Posterior cingulate gyrus (tissue), 11 donors: ENCODE data around the gene TUBGCP3.

ENCODE experiments used
- DNase-seq, 10 donors: peaks; one replicate each; pipeline versions ENCODE4 v3.0.0 to v3.0.0-alpha.2; 2020 to 2021; ENCODE audit warnings: mixed read lengths in 3 of 10
- intact Hi-C: fragments of 100-400 bp; cut with DNase I; formaldehyde crosslinking; loops from one replicate; pipeline ENCODE4 v1.15.1; 2023

The TUBGCP3 gene

DNA sequence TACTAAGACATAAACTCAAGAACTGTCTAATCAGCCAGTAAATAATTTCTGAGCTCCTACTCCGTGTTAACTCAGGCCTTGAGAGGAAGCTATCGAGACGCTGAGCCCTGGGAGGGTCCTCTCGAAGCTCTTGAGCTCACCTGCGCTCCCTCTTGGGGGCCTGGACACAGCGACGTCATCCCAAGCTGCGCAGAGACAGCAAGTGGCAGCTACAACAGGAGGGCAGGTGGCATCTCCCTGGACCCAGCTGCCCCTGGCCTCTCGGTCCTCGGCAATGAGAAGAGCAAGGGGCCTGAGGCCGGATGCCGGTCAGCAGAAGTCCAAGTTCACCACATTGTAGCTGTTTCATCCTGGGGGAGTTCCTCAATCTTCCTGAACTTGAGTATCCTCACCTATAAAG, 30.5 kb upstream of the TUBGCP3 start:
- intact Hi-C loops = no loop called here
- DNase-seq = no peak

DNA sequence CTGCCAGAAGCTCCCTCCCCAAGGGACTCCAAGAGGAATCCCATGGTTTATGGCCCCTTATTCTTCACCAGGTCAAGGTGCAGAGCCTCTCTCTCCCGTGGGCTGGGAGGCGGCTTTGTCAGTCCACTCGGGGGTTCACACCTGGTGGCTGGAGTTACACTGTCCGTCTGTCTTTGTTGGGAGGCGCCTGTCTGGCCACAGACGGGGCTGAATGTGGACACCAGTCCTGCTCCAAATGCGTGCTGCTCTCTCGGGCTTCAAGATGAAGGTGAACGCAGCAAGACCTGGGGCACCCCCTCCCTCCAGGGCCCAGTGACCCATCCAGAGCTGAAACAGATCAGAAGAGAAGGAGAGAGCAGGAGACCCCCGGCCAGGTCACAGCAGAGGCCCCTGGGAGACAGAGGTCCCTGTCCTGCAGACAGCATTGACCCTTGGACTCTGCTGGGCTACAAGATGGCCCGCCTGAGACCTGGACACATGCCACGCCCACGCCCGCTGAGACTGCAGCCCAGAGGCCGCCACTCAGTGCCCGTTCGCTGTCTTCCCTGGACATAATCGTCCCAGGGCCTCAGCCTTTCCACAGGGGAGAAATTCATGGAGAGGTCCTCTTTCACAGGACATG, 29.9 kb upstream of the TUBGCP3 start:
- DNase-seq = no peak
- intact Hi-C loops = loop anchor here (1.0 kb wide), 1 partner anchor 256 kb away; no protein-coding TSS in a partner anchor

DNA sequence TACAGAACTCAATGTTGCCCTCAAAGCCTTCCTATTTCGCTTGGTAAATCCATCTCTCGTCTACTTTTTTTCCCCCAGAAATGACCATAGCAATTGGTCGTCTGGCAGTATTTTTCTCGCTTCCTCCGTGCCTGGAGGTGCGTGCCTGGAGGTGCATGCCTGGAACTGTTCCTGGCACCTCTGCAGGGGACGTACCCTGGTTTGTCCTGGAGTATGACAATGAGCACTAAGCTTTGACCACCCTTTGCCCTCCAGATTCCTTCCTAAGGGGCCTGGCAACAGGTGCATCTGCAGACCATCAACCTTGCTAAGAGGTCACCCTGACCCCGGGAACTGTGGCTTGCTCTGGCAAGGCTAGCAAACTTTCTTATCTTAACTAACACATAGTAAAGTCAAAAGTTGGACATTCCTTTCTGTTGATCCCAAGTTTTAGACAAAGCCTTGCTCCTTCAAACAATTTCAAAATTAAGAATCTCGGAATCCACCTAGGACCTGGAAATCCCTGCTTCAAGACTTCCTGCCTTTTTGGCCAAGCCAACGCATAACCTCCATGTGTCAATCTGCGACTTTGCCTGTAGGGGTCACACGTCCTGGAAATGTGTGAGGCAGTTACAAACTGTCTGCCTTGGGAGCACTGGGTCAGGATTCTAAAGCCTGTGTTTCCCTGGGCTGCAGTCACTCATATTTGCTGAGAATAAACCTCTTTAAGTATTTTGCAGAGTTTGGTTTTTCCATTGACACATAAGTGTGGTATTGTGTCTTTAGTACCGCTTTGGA, 28.8 kb upstream of the TUBGCP3 start:
- DNase-seq = no peak
- intact Hi-C loops = loop anchor here (1.0 kb wide), 1 partner anchor 258 kb away; no protein-coding TSS in a partner anchor

DNA sequence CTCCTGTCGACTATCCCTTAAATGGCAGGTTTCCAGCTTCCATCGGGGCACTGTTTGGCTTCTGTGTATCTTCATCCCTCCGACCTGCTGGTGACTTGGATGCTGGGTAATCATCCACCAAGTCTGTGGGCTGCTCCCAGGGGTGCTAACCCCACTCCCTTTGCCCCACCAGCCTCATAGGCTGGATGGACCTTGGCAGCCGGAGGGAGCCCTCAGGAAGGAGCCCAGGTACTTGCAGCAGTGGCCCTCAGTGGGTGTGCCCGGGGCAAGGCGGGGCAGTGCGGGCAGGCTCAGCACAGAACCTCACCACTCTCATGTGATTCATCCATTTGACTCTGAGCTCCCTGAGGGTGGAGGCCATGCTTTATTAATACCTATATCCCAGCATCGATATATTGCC, 27.4 kb upstream of the TUBGCP3 start:
- intact Hi-C loops = no loop called here
- no peak for DNase-seq

DNA sequence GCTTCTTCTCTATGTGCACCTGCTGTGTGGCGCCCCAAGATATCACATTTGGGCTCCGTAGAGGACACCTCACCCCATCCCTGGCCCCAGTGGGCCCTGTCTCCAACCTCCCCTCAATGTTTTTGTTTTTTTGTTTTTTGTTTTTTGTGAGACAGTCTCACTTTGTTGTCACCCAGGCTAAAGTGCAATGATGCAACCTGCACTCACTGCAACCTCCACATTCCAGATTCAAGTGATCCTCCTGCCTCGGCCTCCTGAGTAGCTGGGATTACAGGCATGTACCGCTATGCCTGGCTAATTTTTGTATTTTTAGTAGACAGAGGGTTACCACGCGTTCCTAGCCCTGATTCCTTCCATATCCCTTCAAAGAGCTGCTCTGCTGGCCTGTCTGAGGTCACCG, 26.9 kb upstream of the TUBGCP3 start:
- intact Hi-C loops = no loop called here
- DNase-seq = no peak

DNA sequence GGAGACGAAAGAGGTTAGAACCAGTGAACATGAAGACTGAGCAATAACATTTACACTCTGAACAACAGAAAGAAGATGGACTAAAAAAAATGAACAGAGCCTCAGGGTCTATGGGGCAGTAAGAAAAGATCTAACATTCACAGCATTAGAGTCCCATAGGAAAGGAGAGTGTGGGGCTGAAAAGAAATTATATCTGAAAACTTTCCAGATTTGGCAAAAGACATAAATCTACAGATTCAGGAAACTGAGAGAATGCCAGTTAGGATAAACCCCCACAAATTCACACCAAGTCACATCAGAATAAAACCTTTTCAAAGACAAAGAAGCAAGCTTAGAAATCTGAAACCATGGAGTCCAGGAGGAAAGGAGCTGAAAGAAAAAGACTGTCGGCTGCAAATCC, 20.3 kb upstream of the TUBGCP3 start:
- intact Hi-C loops = loop anchor here (5.0 to 10.0 kb wide), 3 partner anchors 87 to 1131 kb away; partner anchors contain the start of gene ATP11A
- DNase-seq = no peak

DNA sequence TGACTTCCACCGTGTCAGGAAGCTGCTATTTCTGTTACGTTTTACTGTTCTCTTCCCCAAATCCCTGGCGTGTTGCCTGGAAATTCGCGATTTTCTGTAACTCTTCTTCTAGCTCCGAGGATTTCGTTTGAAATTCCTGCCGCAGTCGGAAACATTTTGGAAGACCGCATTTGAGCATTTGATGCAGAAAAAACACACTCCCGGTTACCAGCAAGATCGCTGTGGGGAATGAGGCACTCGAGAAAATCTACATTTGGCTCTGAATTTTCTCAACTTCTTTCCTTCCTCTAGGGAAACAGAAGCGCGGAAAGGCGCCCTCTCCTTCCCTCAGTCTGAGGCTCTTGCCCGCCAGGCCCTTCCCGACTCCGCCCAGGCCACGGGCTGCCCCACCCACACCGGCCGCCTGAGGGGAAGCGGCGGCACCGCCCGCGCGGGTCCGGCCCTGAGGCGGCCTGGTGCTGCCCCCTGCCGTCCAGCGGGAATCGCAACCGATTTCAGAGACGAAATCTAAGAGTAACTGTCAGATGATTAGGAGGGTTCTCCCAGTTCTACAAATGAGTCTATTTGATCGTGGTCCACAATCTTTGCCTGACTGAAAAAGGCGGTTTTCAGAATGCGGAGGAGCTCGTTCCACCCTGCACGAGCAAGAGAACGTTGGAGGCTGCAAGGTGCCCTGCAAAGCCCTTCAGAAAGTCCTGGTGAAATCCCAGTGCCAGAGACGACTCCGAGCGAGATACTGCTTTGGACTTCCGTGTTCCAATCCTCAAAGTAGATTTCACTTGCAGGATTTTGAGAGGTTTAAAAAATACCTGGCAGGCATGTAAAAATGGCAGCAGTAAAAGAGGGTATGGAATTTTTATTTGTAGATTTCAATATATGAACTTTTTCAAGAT, 18.4 kb upstream of the TUBGCP3 start:
- DNase-seq = peak; percentile 82 to 99 (median 93)
- intact Hi-C loops = loop anchor here (5.0 to 10.0 kb wide), 3 partner anchors 88 to 1129 kb away; partner anchors contain the start of gene ATP11A

DNA sequence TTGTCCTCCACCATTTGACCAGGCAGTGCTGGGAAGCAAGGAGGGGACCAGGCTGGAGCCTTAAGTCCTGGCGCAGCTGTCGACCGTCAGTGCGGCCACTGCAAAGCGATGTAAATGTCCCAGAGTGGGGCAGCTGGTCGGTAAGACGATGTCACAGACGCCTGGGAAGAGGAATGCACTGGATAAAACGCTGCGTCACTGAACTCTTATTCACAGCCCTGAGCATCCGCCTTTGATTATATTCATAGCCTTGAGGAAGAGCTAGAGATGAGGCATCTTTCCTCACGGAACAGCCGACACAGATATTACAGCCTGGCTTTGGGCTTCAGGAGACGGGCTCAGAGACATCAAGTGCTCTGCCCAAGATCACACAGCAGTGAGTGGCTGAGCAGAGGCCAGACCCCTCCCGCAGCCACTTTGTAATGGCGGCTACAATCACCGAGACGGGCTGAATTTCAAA, 17.6 kb upstream of the TUBGCP3 start:
- intact Hi-C loops = loop anchor here (2.0 to 10.0 kb wide), 4 partner anchors 17 to 1128 kb away; partner anchors contain the start of genes ATP11A and TUBGCP3
- DNase-seq = no peak

DNA sequence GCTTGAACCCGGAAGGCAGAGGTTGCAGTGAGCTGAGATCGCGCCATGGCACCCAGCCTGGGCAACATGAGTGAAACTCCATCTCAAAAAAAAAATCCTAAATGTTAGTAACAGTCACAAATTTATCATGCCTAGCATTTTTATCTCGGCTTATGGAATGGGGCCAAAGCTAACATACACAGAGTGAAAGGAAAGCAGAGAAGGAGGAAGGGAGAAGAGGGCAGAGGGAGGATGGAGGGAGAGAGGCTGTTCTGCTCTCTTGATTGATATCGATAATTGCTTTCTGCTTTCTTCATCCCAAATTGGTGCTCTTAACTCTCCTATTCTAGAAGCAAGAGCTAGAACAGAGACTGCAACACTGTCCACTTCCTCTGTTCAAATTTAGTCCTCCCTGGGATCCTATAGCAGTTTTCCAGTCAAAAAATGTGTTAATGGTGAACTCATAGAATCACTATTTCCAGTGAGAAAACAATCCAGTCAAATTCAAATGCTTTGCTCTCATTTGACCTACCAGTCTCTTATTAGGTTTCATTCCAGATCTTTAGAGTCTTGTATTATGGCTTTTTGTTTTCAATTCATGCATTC, 15.8 kb upstream of the TUBGCP3 start:
- DNase-seq = no peak
- intact Hi-C loops = loop anchor here (2.0 to 10.0 kb wide), 3 partner anchors 15 to 159 kb away; partner anchors contain the start of genes ATP11A and TUBGCP3

DNA sequence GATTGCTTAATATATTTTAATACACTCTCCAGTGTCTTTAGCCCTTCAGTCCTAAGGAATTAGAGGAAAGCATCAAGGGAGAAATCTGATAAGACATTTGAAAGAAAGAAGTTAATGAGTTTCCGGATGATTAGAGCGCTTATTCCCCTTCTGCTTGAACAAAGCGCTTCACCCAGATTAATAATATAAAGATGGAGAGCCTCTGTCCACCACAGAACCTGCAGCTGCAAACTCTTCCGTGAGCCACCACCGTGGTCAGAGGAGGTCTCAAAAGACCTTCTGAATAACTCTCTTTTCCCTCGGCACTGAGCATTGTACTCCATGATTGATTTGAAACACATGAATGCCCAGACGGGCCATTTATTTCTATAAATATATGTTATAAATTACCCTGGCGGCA, 14.2 kb upstream of the TUBGCP3 start:
- DNase-seq = no peak
- intact Hi-C loops = loop anchor here (10.0 kb wide), 2 partner anchors 93 to 157 kb away; partner anchors contain the start of gene ATP11A

DNA sequence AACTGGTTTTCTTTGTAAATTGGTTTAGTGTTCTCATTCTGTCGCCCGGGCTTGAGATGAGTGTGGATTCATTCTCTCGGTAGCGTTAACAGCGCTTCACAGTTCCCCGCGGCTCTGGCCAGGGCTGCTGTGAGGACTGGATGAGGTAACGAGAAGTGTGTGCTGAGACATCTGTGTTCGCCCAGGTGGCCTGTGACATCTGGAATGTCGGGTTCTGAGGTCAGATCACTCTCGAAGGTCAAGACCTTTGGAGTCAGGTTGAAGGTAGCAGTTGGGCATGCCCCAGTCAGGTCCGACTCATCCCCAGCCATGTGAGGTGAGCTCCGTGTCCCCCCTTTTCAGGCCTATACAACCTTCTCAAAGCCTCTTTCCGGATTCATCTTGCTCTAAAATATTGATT, 13.4 kb upstream of the TUBGCP3 start:
- intact Hi-C loops = loop anchor here (10.0 kb wide), 2 partner anchors 93 to 157 kb away; partner anchors contain the start of gene ATP11A
- DNase-seq = no peak

DNA sequence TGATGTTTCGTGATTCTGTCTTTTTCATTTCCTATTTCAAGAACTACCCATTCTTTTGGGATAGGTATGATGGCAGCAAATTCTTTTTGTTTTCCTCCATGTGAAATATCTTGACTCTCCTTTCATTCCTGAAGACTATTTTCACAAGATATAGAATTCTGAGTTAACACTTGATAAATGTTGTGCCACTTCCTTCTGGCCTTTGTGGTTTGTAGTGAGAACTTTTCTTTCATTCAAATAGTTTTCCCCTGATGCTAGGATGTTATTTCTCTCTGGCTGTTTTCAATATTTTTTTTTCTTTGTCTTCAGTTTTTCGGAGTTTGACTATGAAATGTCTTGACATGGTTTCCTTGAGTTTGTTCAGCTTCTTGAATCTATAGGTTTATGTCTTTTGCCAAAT, 8.3 kb upstream of the TUBGCP3 start:
- no peak for DNase-seq
- intact Hi-C loops = no loop called here

DNA sequence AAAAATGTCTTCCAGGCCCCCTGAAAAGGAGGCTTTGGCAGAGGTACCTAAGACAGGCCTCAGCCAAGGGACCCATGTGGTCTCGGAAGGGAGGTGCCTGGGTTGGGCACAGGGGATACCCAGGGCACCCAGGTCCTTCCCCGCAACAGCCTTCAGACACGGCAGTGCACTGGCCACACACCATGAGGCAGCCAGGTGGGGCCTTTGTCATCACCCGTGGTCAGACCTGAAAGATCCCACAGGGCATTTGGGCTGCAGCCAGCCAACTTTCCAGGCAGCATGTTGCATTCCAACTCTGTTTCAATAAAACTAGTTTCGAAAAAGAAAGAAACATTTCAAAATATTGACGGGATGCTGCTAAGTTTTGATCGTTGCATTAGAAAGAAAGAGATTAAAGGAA, 4.7 kb upstream of the TUBGCP3 start:
- intact Hi-C loops = no loop called here
- no peak for DNase-seq

DNA sequence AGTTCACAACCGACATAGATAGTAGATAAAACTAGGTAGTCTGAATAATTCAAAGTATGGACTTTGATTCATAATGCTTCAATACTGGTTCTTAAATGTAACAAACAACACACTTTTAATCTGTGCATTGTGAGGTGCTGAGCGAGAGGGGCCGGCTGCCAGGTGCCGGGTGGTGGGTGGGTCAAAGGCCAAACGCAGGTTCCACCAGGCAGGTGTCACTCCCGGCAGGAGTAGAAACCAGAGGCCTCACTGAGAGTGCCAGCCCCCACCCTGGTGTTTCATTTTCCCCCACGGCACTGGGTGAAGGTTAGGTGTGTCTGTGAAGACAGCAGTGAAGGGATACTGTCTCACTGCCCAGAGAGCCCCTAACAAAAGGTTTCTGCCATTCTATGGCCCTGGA, 4.2 kb upstream of the TUBGCP3 start:
- DNase-seq = no peak
- intact Hi-C loops = no loop called here

DNA sequence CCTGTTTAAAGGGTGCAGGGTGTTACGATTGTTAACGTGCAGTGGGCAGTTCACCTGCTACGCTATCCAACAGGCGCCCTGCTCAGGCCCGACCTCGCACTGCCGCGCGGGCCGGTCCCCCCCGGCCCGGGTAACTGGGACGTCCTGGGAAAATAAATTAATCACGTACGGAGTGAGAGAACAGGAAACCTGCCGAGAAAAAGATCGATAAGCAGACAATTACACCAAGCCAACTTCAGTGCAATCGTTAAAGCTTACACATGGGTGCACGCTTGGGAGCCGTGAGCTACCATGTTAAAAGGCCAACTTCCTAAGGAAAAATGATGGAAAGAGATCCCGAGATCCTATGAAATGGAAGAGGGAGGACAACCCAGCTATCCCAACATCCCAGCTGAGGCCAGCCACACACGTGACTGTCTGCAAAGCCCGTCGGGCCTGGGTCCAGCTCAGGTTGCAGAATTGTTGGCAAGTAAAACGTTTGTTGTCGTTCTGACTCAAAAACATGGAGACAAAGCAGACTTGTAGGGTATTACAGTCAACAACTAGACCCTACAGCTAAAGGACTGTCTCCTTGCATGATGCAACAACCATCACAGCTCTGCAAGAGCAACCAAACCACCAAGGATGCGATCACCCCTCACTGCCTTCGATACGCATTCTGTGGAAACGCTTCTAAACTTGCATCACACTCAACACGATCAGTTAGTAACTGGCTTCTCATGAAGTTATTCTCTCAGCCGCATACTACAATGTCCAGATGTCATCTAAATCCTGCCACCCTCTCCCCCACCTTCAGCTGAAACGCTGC, 741 bp upstream of the TUBGCP3 start:
- DNase-seq = no peak
- intact Hi-C loops = loop anchor here (2.0 kb wide), 1 partner anchor 16 kb away; no protein-coding TSS in a partner anchor

DNA sequence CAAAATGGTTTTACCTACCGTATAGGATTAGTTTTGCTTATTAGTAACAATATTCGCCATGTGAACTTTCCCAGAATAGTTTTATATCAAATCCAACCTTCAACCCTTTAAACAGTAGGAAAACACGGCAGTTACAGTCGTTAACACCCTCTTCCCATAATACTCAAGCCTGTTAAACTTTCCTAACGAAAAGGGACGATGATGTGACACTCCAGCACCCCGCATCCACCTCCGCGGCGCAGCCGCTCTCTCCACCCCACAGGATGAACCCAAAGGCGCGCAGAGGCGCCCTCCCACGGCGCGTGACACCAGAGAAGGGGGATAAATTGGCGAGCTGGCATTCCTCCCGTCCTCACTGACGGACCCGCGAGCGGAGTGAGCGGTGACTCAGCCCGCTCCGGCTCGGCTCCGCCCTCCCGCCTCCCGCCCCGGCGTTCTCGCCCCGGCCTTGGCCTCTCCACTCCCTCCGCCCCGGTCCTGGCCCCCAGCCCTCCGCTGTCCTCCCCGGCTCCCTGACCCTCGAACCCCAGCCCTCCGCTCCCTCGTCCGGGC, 665 bp downstream of the TUBGCP3 start:
- DNase-seq = peak; percentile 43 to 95 (median 69)
- intact Hi-C loops = no loop called here

DNA sequence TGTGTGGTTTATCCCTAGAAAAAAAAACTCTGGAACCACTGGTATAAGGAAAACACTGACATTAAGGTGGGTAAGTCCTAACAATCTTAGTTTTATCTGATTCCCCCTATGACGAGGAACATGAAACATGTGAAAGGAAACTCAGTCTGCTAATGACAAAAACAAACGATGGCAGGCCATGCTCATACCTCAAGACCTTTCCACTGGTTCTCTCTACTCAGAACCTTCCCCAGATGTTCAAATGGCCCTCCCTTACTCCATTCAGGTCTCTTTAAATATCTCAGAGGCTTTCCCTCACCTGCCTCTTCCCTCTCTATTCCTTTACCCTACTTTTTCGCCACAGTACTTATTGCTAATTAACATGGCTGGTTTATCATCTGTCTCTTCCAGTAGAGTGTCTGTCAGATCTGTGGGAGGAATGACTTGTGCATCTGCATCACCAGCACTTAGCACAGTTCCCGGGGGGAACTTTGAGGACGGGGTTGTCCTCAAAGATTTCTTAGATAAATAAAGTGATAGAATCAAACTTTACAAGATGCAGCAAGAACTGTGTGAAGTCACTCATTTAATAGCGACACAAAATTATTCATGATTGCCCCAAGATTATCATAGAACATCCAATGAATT, 1.5 kb downstream of the TUBGCP3 start:
- intact Hi-C loops = no loop called here
- DNase-seq = no peak

DNA sequence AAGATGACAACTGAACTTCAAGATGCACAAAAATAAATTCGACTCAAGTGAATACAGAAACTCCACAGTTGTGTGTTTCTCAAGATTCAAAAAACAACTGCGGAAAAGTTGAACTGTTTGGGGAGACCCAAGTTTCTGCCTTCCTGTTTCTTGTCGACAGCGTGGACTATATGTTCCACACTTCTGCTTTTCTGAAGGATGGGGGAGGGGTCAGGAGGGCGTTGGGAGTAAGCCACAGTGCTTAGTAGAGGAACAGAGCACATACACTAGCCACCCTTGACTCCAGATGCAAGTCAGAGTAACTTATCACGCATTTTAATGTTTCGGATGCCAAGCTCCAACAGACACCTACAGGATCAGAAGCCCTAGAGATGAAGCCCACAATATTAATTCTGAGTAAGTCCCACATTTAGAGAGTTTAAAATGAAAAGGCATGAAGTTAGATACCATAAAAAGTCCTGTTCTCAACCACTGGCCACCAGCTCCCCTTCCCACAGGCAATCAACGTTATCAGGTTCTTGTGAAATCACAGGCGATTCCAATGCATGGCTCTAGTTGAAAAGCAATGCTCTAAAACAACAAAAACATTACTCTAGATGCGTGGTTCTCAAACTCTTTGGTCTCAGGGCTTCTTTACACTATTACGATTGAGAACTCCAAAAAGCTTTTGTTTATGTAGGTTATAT, 4.2 kb downstream of the TUBGCP3 start:
- intact Hi-C loops = no loop called here
- no peak for DNase-seq
